K562 (cell line): ENCODE results near the gene RBM12. TPM values are rescaled to one million over a fixed set of nuclear protein-coding genes. Genes with fewer than 3 reads are reported as not detected.

Source experiments
- CEBPB ChIP-seq: fragments of 450-650 bp; IDR thresholded peaks from 2 replicates; pipeline ENCODE4 v1.6.1; 2016; ENCODE audit warnings: missing genetic modification characterization, missing compliant biosample characterization
- ETV5 ChIP-seq: sonication (generic); formaldehyde crosslinking; IDR thresholded peaks from 2 replicates; pipeline ENCODE4 v1.4.0; 2020; ENCODE audit warnings: low read depth, mild to moderate bottlenecking, missing genetic modification reagents
- MEF2D ChIP-seq: conservative IDR thresholded peaks from 2 replicates; pipeline ENCODE4 v1.6.1; 2016; ENCODE audit warnings: low read depth, missing genetic modification characterization, missing compliant biosample characterization
- POLR2A ChIP-seq: fragments of 450-650 bp; conservative IDR thresholded peaks from 2 replicates; pipeline ENCODE4 v1.6.1; 2016
- PTRF ChIP-seq: fragments of 450-650 bp; IDR thresholded peaks from 2 replicates; pipeline ENCODE4 v1.6.1; 2016; ENCODE audit warnings: mild to moderate bottlenecking, missing genetic modification characterization, missing compliant biosample characterization
- ZBTB1 ChIP-seq: sonication (generic); formaldehyde crosslinking; IDR thresholded peaks from 2 replicates; pipeline ENCODE4 v1.8.1; 2023; ENCODE audit warnings: missing genetic modification reagents, low read depth, mild to moderate bottlenecking, borderline replicate concordance
- ZKSCAN1 ChIP-seq: fragments of 150-350 bp; IDR thresholded peaks from 2 replicates; pipeline ENCODE4 v1.6.1; 2016; ENCODE audit warnings: low read depth, low read length
- polyA plus RNA-seq, 8 experiments: library from polyadenylated mRNA; depleted of rRNA in 4 of 8; stranded (reverse) in 5 of 8; unstranded in 3 of 8; fragments of >200 nt; fragmentation: Nextera tagmentation in 2 of 8; fragmentation: Illumina TruSeq in 1 of 8; extraction: Ambion mirVana in 2 of 8; extraction: Trizol in 1 of 8; gene quantifications; 2 replicates each; pipeline versions ENCODE4 v1.2.1 to v1.2.3, GENCODE V29; 2011 to 2014; ENCODE audit warnings: inconsistent platforms in 1 of 8, missing spikeins in 1 of 8
- total RNA-seq, 7 experiments: library from RNA; depleted of rRNA in 6 of 7; stranded (reverse); fragments of >200 nt in 6 of 7; fragmentation: Illumina TruSeq in 2 of 7; extraction: Trizol in 2 of 7; gene quantifications; 2 replicates each; pipeline versions ENCODE4 v1.2.1 to v1.2.3, GENCODE V29; 2011 to 2021; ENCODE audit warnings: low replicate concordance in 1 of 7
- TF ChIP-seq, protein P1 (sequence below): fragments of 450-650 bp; IDR thresholded peaks from 2 replicates; pipeline ENCODE4 v1.6.1; 2016; ENCODE audit warnings: mild to moderate bottlenecking, moderate library complexity
- TF ChIP-seq, protein P2 (sequence below): fragments of 250-450 bp; sonication (Bioruptor Pico); IDR thresholded peaks from 2 replicates; pipeline ENCODE4 v1.5.0; 2020; ENCODE audit warnings: mild to moderate bottlenecking
- TF ChIP-seq, protein P3 (sequence below), 2 experiments: fragments of 450-650 bp; conservative IDR thresholded peaks; 2 replicates each; pipeline ENCODE4 v1.6.1; 2017; ENCODE audit warnings: mild to moderate bottlenecking in 2 of 2, moderate library complexity in 2 of 2

RBM12 gene
- total and polyA plus RNA-seq, 9 of the 15 experiments (the other 6 are each of a cell fraction or from before 2014, with no cell fraction given) = 5.0 to 162 (median 73.3) TPM

- TF ChIP-seq, protein P1, sequence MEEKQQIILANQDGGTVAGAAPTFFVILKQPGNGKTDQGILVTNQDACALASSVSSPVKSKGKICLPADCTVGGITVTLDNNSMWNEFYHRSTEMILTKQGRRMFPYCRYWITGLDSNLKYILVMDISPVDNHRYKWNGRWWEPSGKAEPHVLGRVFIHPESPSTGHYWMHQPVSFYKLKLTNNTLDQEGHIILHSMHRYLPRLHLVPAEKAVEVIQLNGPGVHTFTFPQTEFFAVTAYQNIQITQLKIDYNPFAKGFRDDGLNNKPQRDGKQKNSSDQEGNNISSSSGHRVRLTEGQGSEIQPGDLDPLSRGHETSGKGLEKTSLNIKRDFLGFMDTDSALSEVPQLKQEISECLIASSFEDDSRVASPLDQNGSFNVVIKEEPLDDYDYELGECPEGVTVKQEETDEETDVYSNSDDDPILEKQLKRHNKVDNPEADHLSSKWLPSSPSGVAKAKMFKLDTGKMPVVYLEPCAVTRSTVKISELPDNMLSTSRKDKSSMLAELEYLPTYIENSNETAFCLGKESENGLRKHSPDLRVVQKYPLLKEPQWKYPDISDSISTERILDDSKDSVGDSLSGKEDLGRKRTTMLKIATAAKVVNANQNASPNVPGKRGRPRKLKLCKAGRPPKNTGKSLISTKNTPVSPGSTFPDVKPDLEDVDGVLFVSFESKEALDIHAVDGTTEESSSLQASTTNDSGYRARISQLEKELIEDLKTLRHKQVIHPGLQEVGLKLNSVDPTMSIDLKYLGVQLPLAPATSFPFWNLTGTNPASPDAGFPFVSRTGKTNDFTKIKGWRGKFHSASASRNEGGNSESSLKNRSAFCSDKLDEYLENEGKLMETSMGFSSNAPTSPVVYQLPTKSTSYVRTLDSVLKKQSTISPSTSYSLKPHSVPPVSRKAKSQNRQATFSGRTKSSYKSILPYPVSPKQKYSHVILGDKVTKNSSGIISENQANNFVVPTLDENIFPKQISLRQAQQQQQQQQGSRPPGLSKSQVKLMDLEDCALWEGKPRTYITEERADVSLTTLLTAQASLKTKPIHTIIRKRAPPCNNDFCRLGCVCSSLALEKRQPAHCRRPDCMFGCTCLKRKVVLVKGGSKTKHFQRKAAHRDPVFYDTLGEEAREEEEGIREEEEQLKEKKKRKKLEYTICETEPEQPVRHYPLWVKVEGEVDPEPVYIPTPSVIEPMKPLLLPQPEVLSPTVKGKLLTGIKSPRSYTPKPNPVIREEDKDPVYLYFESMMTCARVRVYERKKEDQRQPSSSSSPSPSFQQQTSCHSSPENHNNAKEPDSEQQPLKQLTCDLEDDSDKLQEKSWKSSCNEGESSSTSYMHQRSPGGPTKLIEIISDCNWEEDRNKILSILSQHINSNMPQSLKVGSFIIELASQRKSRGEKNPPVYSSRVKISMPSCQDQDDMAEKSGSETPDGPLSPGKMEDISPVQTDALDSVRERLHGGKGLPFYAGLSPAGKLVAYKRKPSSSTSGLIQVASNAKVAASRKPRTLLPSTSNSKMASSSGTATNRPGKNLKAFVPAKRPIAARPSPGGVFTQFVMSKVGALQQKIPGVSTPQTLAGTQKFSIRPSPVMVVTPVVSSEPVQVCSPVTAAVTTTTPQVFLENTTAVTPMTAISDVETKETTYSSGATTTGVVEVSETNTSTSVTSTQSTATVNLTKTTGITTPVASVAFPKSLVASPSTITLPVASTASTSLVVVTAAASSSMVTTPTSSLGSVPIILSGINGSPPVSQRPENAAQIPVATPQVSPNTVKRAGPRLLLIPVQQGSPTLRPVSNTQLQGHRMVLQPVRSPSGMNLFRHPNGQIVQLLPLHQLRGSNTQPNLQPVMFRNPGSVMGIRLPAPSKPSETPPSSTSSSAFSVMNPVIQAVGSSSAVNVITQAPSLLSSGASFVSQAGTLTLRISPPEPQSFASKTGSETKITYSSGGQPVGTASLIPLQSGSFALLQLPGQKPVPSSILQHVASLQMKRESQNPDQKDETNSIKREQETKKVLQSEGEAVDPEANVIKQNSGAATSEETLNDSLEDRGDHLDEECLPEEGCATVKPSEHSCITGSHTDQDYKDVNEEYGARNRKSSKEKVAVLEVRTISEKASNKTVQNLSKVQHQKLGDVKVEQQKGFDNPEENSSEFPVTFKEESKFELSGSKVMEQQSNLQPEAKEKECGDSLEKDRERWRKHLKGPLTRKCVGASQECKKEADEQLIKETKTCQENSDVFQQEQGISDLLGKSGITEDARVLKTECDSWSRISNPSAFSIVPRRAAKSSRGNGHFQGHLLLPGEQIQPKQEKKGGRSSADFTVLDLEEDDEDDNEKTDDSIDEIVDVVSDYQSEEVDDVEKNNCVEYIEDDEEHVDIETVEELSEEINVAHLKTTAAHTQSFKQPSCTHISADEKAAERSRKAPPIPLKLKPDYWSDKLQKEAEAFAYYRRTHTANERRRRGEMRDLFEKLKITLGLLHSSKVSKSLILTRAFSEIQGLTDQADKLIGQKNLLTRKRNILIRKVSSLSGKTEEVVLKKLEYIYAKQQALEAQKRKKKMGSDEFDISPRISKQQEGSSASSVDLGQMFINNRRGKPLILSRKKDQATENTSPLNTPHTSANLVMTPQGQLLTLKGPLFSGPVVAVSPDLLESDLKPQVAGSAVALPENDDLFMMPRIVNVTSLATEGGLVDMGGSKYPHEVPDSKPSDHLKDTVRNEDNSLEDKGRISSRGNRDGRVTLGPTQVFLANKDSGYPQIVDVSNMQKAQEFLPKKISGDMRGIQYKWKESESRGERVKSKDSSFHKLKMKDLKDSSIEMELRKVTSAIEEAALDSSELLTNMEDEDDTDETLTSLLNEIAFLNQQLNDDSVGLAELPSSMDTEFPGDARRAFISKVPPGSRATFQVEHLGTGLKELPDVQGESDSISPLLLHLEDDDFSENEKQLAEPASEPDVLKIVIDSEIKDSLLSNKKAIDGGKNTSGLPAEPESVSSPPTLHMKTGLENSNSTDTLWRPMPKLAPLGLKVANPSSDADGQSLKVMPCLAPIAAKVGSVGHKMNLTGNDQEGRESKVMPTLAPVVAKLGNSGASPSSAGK = 0 out of 2 replicates have a peak, but pooled peaks have one; percentile 12
- 0 out of 2 replicates have a peak, but pooled peaks have one; percentile 10 for TF ChIP-seq POLR2A
- TF ChIP-seq, protein P2, sequence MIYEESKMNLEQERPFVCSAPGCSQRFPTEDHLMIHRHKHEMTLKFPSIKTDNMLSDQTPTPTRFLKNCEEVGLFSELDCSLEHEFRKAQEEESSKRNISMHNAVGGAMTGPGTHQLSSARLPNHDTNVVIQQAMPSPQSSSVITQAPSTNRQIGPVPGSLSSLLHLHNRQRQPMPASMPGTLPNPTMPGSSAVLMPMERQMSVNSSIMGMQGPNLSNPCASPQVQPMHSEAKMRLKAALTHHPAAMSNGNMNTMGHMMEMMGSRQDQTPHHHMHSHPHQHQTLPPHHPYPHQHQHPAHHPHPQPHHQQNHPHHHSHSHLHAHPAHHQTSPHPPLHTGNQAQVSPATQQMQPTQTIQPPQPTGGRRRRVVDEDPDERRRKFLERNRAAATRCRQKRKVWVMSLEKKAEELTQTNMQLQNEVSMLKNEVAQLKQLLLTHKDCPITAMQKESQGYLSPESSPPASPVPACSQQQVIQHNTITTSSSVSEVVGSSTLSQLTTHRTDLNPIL (CRISPR knock-in tag) = 0 out of 2 replicates have a peak, but pooled peaks have one; percentile 26
- TF ChIP-seq ZKSCAN1 = peak; percentile 25; the same call in 1 of the 2 replicates
- no peak for TF ChIP-seq PTRF (tag)
- no peak for TF ChIP-seq MEF2D (tag)
- TF ChIP-seq, protein P3, sequence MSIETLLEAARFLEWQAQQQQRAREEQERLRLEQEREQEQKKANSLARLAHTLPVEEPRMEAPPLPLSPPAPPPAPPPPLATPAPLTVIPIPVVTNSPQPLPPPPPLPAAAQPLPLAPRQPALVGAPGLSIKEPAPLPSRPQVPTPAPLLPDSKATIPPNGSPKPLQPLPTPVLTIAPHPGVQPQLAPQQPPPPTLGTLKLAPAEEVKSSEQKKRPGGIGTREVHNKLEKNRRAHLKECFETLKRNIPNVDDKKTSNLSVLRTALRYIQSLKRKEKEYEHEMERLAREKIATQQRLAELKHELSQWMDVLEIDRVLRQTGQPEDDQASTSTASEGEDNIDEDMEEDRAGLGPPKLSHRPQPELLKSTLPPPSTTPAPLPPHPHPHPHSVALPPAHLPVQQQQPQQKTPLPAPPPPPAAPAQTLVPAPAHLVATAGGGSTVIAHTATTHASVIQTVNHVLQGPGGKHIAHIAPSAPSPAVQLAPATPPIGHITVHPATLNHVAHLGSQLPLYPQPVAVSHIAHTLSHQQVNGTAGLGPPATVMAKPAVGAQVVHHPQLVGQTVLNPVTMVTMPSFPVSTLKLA (conservative IDR thresholded peaks at IDR 0.05) = peak; percentile 59 to 75; a peak in 3 of 4 replicates
- peak; percentile 10; the same call in 1 of the 2 replicates for TF ChIP-seq ETV5
- TF ChIP-seq CEBPB (tag) = no peak
- TF ChIP-seq ZBTB1 (CRISPR knock-in tag) = peak; percentile 73; the same call in 1 of the 2 replicates
Measured at GRCh38 chr20:35663516-35664465, 909 bp downstream of the RBM12 start (continued).
